GM18502 (cell line): Measurements from ENCODE around the gene DRICH1.
"Not testable (repeated sequence)": the region's sequence is repeated elsewhere in the genome, so short reads cannot be mapped to it uniquely, and the experiment has no call there.

Source experiments
- ATAC-seq: cut with Tn5 transposase; IDR thresholded peaks from one replicate; pipeline ENCODE4 v1.9.1; 2021; ENCODE audit warnings: mild to moderate bottlenecking; ENCODE audit not compliant: unreplicated experiment, poor library complexity

Gene DRICH1

GRCh38 chr22:23632178-23632577, at the start of gene DRICH1:
DRICH1 (minus strand) TSS chr22:23632321; CDS start chr22:23632023, 298 bp downstream.
- ATAC-seq, result no peak

- no peak for ATAC-seq
Observed at GRCh38 chr22:23681026-23681809, 49.1 kb upstream of the DRICH1 start.

GRCh38 chr22:23678133-23678532, 46.0 kb upstream of the DRICH1 start:
- no peak for ATAC-seq

- no peak for ATAC-seq
Observed at GRCh38 chr22:23677701-23677995, 45.5 kb upstream of the DRICH1 start.

GRCh38 chr22:23676841-23677700, 45.0 kb upstream of the DRICH1 start:
- ATAC-seq, result not testable (repeated sequence)

GRCh38 chr22:23675502-23676415, 43.6 kb upstream of the DRICH1 start:
- no peak for ATAC-seq

- ATAC-seq, result not testable (repeated sequence)
Observed at GRCh38 chr22:23674886-23675501, 42.9 kb upstream of the DRICH1 start.

- ATAC-seq, result no peak
Observed at GRCh38 chr22:23673826-23674690, 41.9 kb upstream of the DRICH1 start.

- no peak for ATAC-seq
Observed at GRCh38 chr22:23673050-23673620, 41.0 kb upstream of the DRICH1 start.

- ATAC-seq, result not testable (repeated sequence)
Observed at GRCh38 chr22:23672307-23673049, 40.4 kb upstream of the DRICH1 start.

GRCh38 chr22:23671387-23671786, 39.3 kb upstream of the DRICH1 start:
- not testable (repeated sequence) for ATAC-seq

GRCh38 chr22:23670378-23671295, 38.5 kb upstream of the DRICH1 start:
- ATAC-seq, result no peak

- not testable (repeated sequence) for ATAC-seq
Observed at GRCh38 chr22:23660381-23660780, 28.3 kb upstream of the DRICH1 start.

GRCh38 chr22:23657727-23658126, 25.6 kb upstream of the DRICH1 start:
- ATAC-seq, result no peak

- ATAC-seq, result no peak
Observed at GRCh38 chr22:23655891-23656475, 23.9 kb upstream of the DRICH1 start.

- no peak for ATAC-seq
Observed at GRCh38 chr22:23652711-23653110, 20.6 kb upstream of the DRICH1 start.

GRCh38 chr22:23652286-23652685, 20.2 kb upstream of the DRICH1 start:
- no peak for ATAC-seq
